Frontal cortex (tissue), 4 donors: ENCODE measurements around the gene IGFALS. TPM values are rescaled to one million over a fixed set of nuclear protein-coding genes. Genes with fewer than 3 reads are reported as not detected.
"Not testable (repeated sequence)": the region's sequence is repeated elsewhere in the genome, so short reads cannot be mapped to it uniquely, and the experiment has no call there.

Source experiments
- DNase-seq, 2 donors: peaks; one replicate each; pipeline ENCODE4 v3.0.0; 2012; ENCODE audit warnings: low spot score in 2 of 2
- FAIRE-seq: peaks from 2 replicates; lab custom pipeline; 2012; peaks lifted over from hg19 to GRCh38; lab: Jason Lieb, UNC
- total RNA-seq: library from RNA; depleted of rRNA; stranded (reverse); fragments of >200 nt; gene quantifications from one replicate; pipeline ENCODE4 v1.2.3, GENCODE V29; 2014
- donor health status: control.
- donor health status: control.
- donor health status: control.

IGFALS gene
- total RNA-seq, 1 donor from 2014 or later: under 0.01 TPM

GRCh38 chr16:1818873-1819525 lies 25.5 kb upstream of the IGFALS start:
- DNase-seq (no peak), FAIRE-seq (no peak)

GRCh38 chr16:1818204-1818872 lies 24.8 kb upstream of the IGFALS start:
- no peak for DNase-seq
- FAIRE-seq: no peak

- no peak for FAIRE-seq
Observed at GRCh38 chr16:1817716-1818115, 24.2 kb upstream of the IGFALS start.

GRCh38 chr16:1817276-1817589 lies 23.7 kb upstream of the IGFALS start:
- FAIRE-seq (no peak), DNase-seq (no peak)

More at GRCh38 chr16:1817716-1818115, 24.2 kb upstream of the IGFALS start:
- no peak for DNase-seq

GRCh38 chr16:1816396-1817275 lies 23.1 kb upstream of the IGFALS start:
- DNase-seq (no peak), FAIRE-seq (no peak)

GRCh38 chr16:1815461-1815860 lies 22.0 kb upstream of the IGFALS start:
- no peak for FAIRE-seq
- DNase-seq: no peak

GRCh38 chr16:1812732-1813163 lies 19.2 kb upstream of the IGFALS start:
- DNase-seq: peak in 1 of 2 donors; percentile 59
- no peak for FAIRE-seq

GRCh38 chr16:1810536-1810935 lies 17.0 kb upstream of the IGFALS start:
- FAIRE-seq: no peak
- DNase-seq: no peak

GRCh38 chr16:1810106-1810505 lies 16.6 kb upstream of the IGFALS start:
- no peak for DNase-seq
- no peak for FAIRE-seq

GRCh38 chr16:1809281-1809801 lies 15.8 kb upstream of the IGFALS start:
- no peak for FAIRE-seq
- DNase-seq: no peak

- DNase-seq (no peak), FAIRE-seq (no peak)
Observed at GRCh38 chr16:1808691-1809090, 15.2 kb upstream of the IGFALS start.

- FAIRE-seq (no peak), DNase-seq (no peak)
Observed at GRCh38 chr16:1807626-1808025, 14.1 kb upstream of the IGFALS start.

- DNase-seq (no peak), FAIRE-seq (no peak)
Observed at GRCh38 chr16:1800701-1801100, 7.2 kb upstream of the IGFALS start.

- not testable (repeated sequence) for FAIRE-seq, DNase-seq
Observed at GRCh38 chr16:1799263-1799662, 5.8 kb upstream of the IGFALS start.

- peak in 1 of 2 donors; percentile 10 for DNase-seq
- no peak for FAIRE-seq
Observed at GRCh38 chr16:1794908-1795666, 1.6 kb upstream of the IGFALS start.

GRCh38 chr16:1794221-1794871 lies 841 bp upstream of the IGFALS start:
- DNase-seq: peak in 1 of 2 donors; percentile 20
- FAIRE-seq: no peak

GRCh38 chr16:1792836-1793577 lies 498 bp downstream of the IGFALS start:
- FAIRE-seq: no peak
- peak in 1 of 2 donors; percentile 14 for DNase-seq

- DNase-seq: peak in 1 of 2 donors; percentile 22
- no peak for FAIRE-seq
Observed at GRCh38 chr16:1791943-1792812, 1.3 kb downstream of the IGFALS start.
